Measurements from ENCODE around the gene SBF2. TPM values are rescaled to one million over a fixed set of nuclear protein-coding genes. Genes with fewer than 3 reads are reported as not detected.
"Not testable (repeated sequence)": the region's sequence is repeated elsewhere in the genome, so short reads cannot be mapped to it uniquely, and the experiment has no call there.

The SBF2 gene
- total RNA-seq, 1 donor from 2014 or later = 26.2 TPM

DNA sequence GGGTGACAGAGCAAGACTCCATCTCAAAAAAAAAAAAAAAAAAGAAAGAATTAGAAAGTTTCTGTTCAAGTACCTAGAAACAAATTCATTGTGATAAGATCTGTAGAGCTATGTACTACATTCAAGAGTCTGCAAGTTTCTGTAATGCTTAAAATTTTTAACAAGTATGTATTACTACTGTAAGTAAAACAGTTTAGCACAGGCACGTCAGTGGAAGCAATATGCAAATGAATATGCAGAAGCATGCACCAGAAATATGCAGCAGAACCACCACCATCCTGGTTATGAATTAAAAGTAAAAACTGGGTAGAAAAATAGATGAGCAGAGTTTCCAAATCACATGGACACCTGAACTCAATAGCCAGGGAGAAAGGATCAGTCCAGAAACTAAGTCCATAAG lies 19.3 kb downstream of the SBF2 start:
- no peak for TF ChIP-seq CTCF (conservative IDR thresholded peaks at IDR 0.05; ENCODE audit: low read depth, low read length)
- no peak overlapping the region for H3K4me3 ChIP-seq (ENCODE audit: low read depth, low read length)
- DNase-seq (ENCODE audit: low read depth) = no peak

DNA sequence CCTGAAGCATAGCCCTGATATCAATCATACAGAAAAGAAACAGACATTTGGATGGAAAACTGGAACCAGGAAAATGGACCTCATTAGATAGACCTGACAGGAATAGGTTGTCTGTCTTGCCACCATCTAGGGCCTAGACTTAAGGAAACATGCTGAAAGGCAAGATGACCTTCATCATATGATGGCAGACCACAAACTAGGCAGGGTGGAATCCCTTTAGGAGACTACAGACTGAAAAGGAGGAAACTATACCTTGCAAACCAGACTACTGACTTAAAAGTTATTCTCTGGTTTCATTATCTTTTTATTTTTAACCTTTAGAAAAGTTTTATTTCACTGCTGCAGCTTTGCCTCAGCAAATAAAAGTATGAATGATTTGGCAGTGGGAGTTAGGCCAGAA lies 20.3 kb downstream of the SBF2 start:
- no peak for TF ChIP-seq CTCF (conservative IDR thresholded peaks at IDR 0.05; ENCODE audit: low read depth, low read length)
- no peak overlapping the region for H3K4me3 ChIP-seq (ENCODE audit: low read depth, low read length)
- DNase-seq (ENCODE audit: low read depth) = no peak

GRCh38 chr11:10272132-10272531 lies 21.9 kb downstream of the SBF2 start:
- no peak for TF ChIP-seq CTCF (conservative IDR thresholded peaks at IDR 0.05; ENCODE audit: low read depth, low read length)
- H3K4me3 ChIP-seq (ENCODE audit: low read depth, low read length) = no peak overlapping the region
- no peak for DNase-seq (ENCODE audit: low read depth)

DNA sequence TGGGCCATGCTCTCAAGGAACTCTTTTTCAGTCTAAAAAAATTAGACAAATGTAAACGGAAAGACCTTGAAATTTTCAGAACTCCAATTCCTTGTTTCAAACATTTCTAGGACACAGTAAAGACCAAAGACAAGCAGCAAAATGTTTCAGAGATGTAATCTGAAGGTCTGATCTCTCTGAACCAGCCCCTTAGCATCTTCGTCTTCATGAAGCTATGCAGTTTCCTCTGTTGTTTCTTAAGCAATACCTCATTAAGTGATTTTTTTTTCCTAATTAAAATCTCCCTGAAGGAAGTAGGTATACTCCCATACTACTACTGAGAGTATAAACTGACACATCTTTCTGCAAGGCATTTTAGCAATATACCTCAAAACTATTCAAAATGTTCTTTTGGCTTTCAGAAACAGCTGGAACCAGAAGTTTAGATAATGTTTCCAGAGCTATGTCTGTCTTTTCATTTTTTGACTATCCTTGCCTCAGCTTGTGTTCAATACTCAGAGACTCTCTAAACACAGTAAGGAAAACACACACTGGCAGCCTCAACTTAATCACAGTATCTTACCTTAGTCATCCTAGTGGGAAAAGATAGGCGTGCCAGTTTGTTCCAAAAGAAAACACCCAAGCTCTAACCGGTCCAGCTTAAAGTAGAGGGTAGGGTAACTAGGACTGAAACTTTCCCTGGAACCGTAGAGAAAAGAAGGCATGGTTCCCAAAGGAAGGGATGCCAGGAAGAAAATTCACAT lies 25.1 kb downstream of the SBF2 start:
- H3K4me3 ChIP-seq (ENCODE audit: low read depth, low read length) = no peak overlapping the region
- no peak for DNase-seq (ENCODE audit: low read depth)
- no peak for TF ChIP-seq CTCF (conservative IDR thresholded peaks at IDR 0.05; ENCODE audit: low read depth, low read length)

GRCh38 chr11:10267821-10268220 lies 26.2 kb downstream of the SBF2 start:
- H3K4me3 ChIP-seq (ENCODE audit: low read depth, low read length) = no peak overlapping the region
- TF ChIP-seq CTCF (conservative IDR thresholded peaks at IDR 0.05; ENCODE audit: low read depth, low read length) = no peak
- no peak for DNase-seq (ENCODE audit: low read depth)

GRCh38 chr11:10265936-10266335 lies 28.1 kb downstream of the SBF2 start:
- no peak for DNase-seq (ENCODE audit: low read depth)
- no peak for TF ChIP-seq CTCF (conservative IDR thresholded peaks at IDR 0.05; ENCODE audit: low read depth, low read length)
- no peak overlapping the region for H3K4me3 ChIP-seq (ENCODE audit: low read depth, low read length)

- not testable (repeated sequence) for H3K4me3 ChIP-seq (ENCODE audit: low read depth, low read length); DNase-seq (ENCODE audit: low read depth)
Observed at GRCh38 chr11:10264716-10265115, 29.3 kb downstream of the SBF2 start.

Data from epithelial cell of proximal tubule (primary cell).